ENCODE data around the gene ATG4A. TPM values are rescaled to one million over a fixed set of nuclear protein-coding genes. Genes with fewer than 3 reads are reported as not detected.
A peak's percentile ranks its signal among the peaks of the same experiment; 100 is the strongest.

The ATG4A gene
- total RNA-seq, 1 experiment from 2014 or later: 6.4 TPM

- Histone ChIP-seq H3K56ac (ENCODE audit: insufficient read length, low read depth, low read length) (no peak overlapping the region), H4K8ac (replicated peaks; ENCODE audit: insufficient read length, low read depth, low read length) (no peak overlapping the region), H3K9ac (ENCODE audit: extremely low read depth, insufficient read length, low read length) (no peak overlapping the region), H3K79me1 (ENCODE audit: insufficient read depth, low read depth, low read length, poor library complexity, severe bottlenecking) (no peaks in the 10 kb centered on the region), H3K14ac (ENCODE audit: insufficient read depth, low read length) (no peak overlapping the region), H3K4me1 (ENCODE audit: insufficient read depth, low read length) (peaks cover 9% of the 10 kb centered on the region; the same call in 1 of the 2 replicates), H2AK5ac (ENCODE audit: insufficient read length, low read length) (no peak overlapping the region), H3K23ac (ENCODE audit: insufficient read length, low read depth, low read length) (no peak overlapping the region), H3K9me3 (ENCODE audit: control insufficient read depth, low read depth, low read length) (no peaks in the 10 kb centered on the region), H2BK15ac (ENCODE audit: low read depth, low read length) (no peak overlapping the region), H3K27me3 (ENCODE audit: insufficient read depth, low read length) (no peaks in the 10 kb centered on the region; the same call in 1 of the 2 replicates), H3K27ac (ENCODE audit: insufficient read length, low read depth, low read length) (no peak overlapping the region), H2BK5ac (ENCODE audit: insufficient read length, low read length) (no peak overlapping the region), H3K23me2 (ENCODE audit: insufficient read length, low read depth, low read length, poor library complexity, severe bottlenecking) (no peaks in the 10 kb centered on the region), H3K79me2 (ENCODE audit: insufficient read depth, low read length) (no peaks in the 10 kb centered on the region), H3K4ac (ENCODE audit: low read depth, low read length) (no peak overlapping the region), H4K5ac (ENCODE audit: insufficient read length, low read depth, low read length) (no peak overlapping the region), H3K4me2 (ENCODE audit: insufficient read depth, insufficient read length, low read length) (no peak overlapping the region), H2AFZ (ENCODE audit: low read length) (no peak overlapping the region), H3K18ac (ENCODE audit: insufficient read length, low read depth, low read length) (no peak overlapping the region), H3T11ph (ENCODE audit: low read length) (no peak overlapping the region), H4K91ac (ENCODE audit: insufficient read length, low read depth, low read length) (no peak overlapping the region), H2BK12ac (ENCODE audit: insufficient read length, low read depth, low read length) (no peak overlapping the region), H4K20me1 (ENCODE audit: control insufficient read depth, insufficient read depth, insufficient read length) (no peaks in the 10 kb centered on the region), H2BK20ac (ENCODE audit: low read depth, low read length, poor library complexity, severe bottlenecking) (no peak overlapping the region), H2BK120ac (ENCODE audit: low read depth, low read length, poor library complexity, severe bottlenecking) (no peak overlapping the region)
- no CpG with 5 or more reads among the region's 1 CpG for WGBS (ENCODE audit: extremely low coverage, insufficient read length, low lambda C conversion rate)
- no peaks in the 10 kb centered on the region; the same call in 1 of the 2 replicates for H3K27me3 Mint-ChIP-seq (ENCODE audit: low read depth)
- TF ChIP-seq CTCF (conservative IDR thresholded peaks at IDR 0.05): no peak
- H3K4me3 Mint-ChIP-seq: no peak overlapping the region
- H3K36me3 Mint-ChIP-seq (ENCODE audit: insufficient read depth in 1 of 3, low read depth in 3 of 3): no peaks in the 10 kb centered on the region; a peak in 2 of 7 replicates
- no peak for DNase-seq
- peaks cover 21 to 24% of the 10 kb centered on the region in 2 experiments for H3K4me1 Mint-ChIP-seq
- H3K27ac Mint-ChIP-seq: peak overlapping the region in 1 of 3 experiments; percentile 25; a peak in 1 of 7 replicates
- H3K9me3 Mint-ChIP-seq: no peaks in the 10 kb centered on the region
Observed at GRCh38 chrX:108130889-108131288, 39.3 kb downstream of the ATG4A start.

All from H9 (cell line).